ENCODE results near the gene TCTN3.

Gene TCTN3

DNA sequence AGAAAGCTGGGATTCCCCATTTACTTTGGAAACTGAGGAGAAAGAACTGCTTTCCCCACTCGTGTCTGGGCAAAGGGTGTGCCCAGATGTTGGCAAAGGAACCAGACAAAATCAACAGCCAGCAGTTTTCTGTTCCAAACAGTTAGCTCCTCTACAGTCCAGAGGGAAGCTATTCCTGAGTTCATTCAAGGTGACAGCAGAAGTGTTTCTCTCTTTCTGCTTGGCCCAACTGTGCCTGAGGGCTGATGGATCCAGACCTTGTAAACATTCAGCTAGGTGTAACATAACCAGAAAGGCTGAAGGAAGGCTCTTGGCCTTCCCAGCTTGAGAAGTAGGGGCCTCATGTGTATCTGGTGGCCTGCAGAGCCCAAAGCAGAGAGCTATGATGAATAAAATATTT lies 30.2 kb downstream of the TCTN3 start:
- DNase-seq (ENCODE audit: low spot score), result no peak
- in situ Hi-C loops (cut with MboI; ENCODE audit: low pct_unique_long_range_greater_than_20kb, low sequenced_read_pairs, unreplicated experiment), result no loop called here
- TF ChIP-seq, protein P1, sequence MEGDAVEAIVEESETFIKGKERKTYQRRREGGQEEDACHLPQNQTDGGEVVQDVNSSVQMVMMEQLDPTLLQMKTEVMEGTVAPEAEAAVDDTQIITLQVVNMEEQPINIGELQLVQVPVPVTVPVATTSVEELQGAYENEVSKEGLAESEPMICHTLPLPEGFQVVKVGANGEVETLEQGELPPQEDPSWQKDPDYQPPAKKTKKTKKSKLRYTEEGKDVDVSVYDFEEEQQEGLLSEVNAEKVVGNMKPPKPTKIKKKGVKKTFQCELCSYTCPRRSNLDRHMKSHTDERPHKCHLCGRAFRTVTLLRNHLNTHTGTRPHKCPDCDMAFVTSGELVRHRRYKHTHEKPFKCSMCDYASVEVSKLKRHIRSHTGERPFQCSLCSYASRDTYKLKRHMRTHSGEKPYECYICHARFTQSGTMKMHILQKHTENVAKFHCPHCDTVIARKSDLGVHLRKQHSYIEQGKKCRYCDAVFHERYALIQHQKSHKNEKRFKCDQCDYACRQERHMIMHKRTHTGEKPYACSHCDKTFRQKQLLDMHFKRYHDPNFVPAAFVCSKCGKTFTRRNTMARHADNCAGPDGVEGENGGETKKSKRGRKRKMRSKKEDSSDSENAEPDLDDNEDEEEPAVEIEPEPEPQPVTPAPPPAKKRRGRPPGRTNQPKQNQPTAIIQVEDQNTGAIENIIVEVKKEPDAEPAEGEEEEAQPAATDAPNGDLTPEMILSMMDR (IDR thresholded peaks at IDR 0.05; ENCODE audit: extremely low read depth, insufficient read depth, missing control alignments), result no peak

DNA sequence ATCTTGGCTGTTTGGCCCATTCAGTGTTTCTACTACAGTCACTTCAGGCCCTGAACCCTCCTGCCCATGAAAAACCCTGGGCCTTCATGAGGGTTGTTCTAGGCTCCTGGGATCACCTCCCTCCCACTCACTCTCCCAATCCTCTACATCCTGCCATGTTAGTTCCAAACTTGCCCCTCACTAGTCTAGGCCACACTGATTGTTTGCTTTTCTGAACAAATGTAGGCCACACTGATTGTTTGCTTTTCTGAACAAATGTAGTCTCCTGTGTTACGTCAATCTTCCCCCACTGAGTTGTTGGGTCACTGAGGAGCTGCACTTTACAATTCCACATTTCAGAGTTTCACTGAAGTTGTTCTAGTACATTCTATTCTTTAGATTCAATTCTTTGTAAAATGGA lies 31.9 kb downstream of the TCTN3 start:
- in situ Hi-C loops (cut with MboI; ENCODE audit: low pct_unique_long_range_greater_than_20kb, low sequenced_read_pairs, unreplicated experiment), result no loop called here
- no peak for DNase-seq (ENCODE audit: low spot score)
- TF ChIP-seq, protein P1 (IDR thresholded peaks at IDR 0.05; ENCODE audit: extremely low read depth, insufficient read depth, missing control alignments), result no peak

DNA sequence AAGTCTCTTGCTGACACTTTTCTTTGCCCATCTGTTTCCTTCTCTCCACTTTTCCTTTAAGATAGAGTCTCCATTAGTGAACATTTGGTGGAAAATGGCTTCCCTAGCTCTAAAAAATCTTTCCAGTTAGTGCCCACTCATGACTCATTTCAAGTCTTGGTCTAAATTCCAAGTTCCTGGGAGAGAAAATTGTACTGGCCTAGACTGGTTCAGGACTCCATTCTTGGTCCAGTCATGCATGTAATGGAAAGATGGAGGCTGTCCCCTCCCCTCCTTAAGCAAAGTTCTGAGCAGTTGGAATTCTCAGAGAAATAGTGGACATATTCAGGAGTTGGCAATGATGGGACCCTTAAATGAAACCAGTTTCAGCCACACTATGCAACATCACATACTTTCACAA lies 33.4 kb downstream of the TCTN3 start:
- in situ Hi-C loops (cut with MboI; ENCODE audit: low pct_unique_long_range_greater_than_20kb, low sequenced_read_pairs, unreplicated experiment), result no loop called here
- TF ChIP-seq, protein P1 (IDR thresholded peaks at IDR 0.05; ENCODE audit: extremely low read depth, insufficient read depth, missing control alignments), result no peak
- no peak for DNase-seq (ENCODE audit: low spot score)

DNA sequence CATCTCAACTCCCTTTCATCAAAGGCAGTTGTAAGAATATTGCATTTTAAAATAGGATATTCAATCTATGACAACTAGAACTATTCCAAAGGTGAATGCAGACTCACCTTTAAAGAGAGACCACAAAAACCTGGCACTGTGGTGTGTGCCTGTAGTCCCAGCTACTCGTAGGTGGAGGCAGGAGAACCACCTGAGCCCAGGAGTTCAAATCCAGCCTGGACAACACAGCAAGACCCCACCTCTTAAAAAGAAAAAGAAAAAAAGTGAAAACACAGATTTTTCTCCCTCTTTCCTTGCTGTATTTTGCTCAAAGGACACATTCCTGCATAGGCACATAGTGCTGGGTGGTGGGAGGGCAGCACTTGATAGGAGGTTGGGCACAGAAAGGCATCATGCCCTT lies 36.5 kb downstream of the TCTN3 start:
- in situ Hi-C loops (cut with MboI; ENCODE audit: low pct_unique_long_range_greater_than_20kb, low sequenced_read_pairs, unreplicated experiment), result no loop called here
- DNase-seq (ENCODE audit: low spot score), result no peak
- TF ChIP-seq, protein P1 (IDR thresholded peaks at IDR 0.05; ENCODE audit: extremely low read depth, insufficient read depth, missing control alignments), result no peak

DNA sequence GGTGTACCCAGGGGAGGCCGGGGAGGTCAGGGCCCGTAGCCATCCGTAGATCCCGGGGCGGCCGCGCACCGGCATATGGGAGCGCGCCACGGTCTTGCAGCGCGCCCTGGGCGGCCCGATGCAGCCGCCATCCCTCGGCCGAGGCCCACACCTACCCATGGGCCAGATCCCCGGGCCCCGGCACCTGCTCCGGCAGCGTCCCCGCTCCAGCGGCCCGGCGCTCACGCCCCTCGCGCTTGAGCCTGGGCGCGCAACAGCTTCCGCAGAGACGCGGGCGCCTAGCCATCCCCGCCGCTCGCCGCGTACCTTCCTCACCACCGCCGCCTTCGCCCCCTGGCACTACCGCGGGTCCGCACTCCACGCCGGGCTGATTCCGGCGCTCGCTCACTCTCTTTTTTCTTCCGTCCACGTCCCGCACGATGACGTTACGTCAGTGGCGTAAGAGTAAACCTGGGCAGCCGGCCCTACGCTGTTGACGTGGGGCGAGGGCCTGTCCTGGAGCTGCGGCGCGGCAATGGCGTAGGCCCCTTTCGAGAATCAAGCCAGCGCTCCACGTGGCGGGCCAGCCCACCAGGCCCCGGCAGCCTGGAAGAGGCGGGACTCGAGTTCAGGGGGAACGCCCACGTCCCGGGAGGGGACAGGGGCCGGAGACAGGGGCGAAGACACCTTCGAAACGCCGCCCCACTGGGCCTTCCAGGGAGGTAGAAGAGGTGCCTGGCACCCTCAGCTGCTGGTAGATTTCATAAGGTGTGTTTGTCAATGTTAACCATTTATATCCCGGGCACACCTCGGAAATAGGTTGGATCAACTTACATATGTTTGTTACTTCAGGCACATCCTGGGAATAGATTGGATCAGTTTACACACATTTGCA lies 37.2 kb downstream of the TCTN3 start, which contains the start of gene ALDH18A1:
Gene ALDH18A1, minus strand, starts transcription at position 421 of the 874 bp plus-strand sequence. CDS start 3,334 bp downstream, outside the sequence.
- peak; percentile 92 for DNase-seq (ENCODE audit: low spot score)
- TF ChIP-seq, protein P1 (IDR thresholded peaks at IDR 0.05; ENCODE audit: extremely low read depth, insufficient read depth, missing control alignments), result no peak
- in situ Hi-C loops (cut with MboI; ENCODE audit: low pct_unique_long_range_greater_than_20kb, low sequenced_read_pairs, unreplicated experiment), result no loop called here

DNA sequence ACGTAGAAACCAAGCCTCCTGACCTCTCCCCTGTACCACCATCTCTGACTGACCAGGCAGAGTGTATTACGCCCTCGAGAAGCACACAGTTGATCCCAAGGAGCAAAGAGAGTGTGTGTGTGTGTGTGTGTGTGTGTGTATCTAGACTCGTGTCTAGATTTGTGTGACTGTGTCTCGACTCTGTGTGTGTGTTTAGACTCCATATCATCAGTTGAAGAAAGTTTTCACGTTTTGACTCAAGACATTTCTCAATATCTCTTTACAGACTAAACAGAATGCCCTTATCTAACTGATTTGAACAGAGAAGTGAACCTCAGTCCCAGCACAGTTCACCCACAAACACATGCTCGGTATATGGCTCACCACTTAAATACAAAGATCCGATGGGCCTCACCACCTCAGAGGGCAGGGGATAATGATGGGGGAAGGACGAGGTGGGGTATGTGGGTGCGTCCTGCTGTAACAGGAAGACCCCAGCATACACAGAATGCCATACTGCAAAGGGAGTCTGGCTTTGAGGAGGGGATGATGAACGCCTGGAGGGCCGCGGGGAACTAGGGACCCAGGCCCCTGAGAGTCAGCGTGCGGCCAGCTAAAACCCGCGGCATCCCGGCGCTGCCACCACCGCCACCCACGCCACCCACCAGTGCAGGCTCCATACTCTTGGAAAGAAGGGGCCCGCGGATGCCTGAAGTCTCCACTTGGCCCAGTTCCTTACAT lies 38.0 kb downstream of the TCTN3 start:
- in situ Hi-C loops (cut with MboI; ENCODE audit: low pct_unique_long_range_greater_than_20kb, low sequenced_read_pairs, unreplicated experiment), result no loop called here
- peak; percentile 31 for DNase-seq (ENCODE audit: low spot score)
- TF ChIP-seq, protein P1 (IDR thresholded peaks at IDR 0.05; ENCODE audit: extremely low read depth, insufficient read depth, missing control alignments), result no peak
